Measurements from ENCODE around the gene ADAMTS18. TPM values are rescaled to one million over a fixed set of nuclear protein-coding genes. Genes with fewer than 3 reads are reported as not detected.

Gene ADAMTS18
- total and polyA plus RNA-seq, 2 of the 8 experiments (the other 6 are each of a cell fraction or from before 2014, with no cell fraction given) = 0.05 to 0.19 TPM

GRCh38 chr16:77399546-77399945, 35.3 kb downstream of the ADAMTS18 start (continued):
- no peak for TF ChIP-seq KDM1A (IDR thresholded peaks at IDR 0.05; ENCODE audit: borderline replicate concordance, low read length)
- TF ChIP-seq POU5F1 (IDR thresholded peaks at IDR 0.05; ENCODE audit: low read depth, low read length) = no peak

Measured in H1 (cell line).